Ovary (tissue), 9 donors: ENCODE measurements around the gene FURIN. TPM values are rescaled to one million over a fixed set of nuclear protein-coding genes. Genes with fewer than 3 reads are reported as not detected.
"Not testable (repeated sequence)": the region's sequence is repeated elsewhere in the genome, so short reads cannot be mapped to it uniquely, and the experiment has no call there.

Source experiments
- DNase-seq, 5 donors: peaks; one replicate each; pipeline ENCODE4 v3.0.0-alpha.2; 2019 to 2020
- H3K27ac ChIP-seq, 2 donors: fragments of 200-600 bp; one replicate each; pipeline versions ENCODE4 v1.5.1 to v1.8.0; 2019 to 2022
- H3K27me3 ChIP-seq: fragments of 200-600 bp; one replicate; pipeline ENCODE4 v1.8.0; 2022
- H3K36me3 ChIP-seq: fragments of 200-600 bp; sonication (generic); one replicate; pipeline ENCODE4 v1.5.1; 2019
- H3K4me1 ChIP-seq: one replicate; pipeline ENCODE4 v1.8.1; 2013; ENCODE audit warnings: mild to moderate bottlenecking, moderate library complexity; ENCODE audit not compliant: insufficient read depth
- H3K4me3 ChIP-seq: fragments of 200-600 bp; sonication (generic); one replicate; pipeline ENCODE4 v1.5.1; 2017
- H3K9me3 ChIP-seq, 2 donors: fragments of 200-600 bp in 1 of 2; sonication (generic) in 1 of 2; one replicate each; pipeline versions ENCODE4 v1.5.1 to v1.8.1; 2013 to 2019; ENCODE audit warnings: mild to moderate bottlenecking in 1 of 2, moderate library complexity in 1 of 2
- CTCF ChIP-seq, 3 donors: fragments of 450-650 bp in 2 of 3; fragments of 200-600 bp in 1 of 3; IDR thresholded peaks; one replicate each; pipeline versions ENCODE4 v1.5.1 to v1.8.0; 2016 to 2022; ENCODE audit warnings: antibody characterized with exemption in 3 of 3, mild to moderate bottlenecking in 1 of 3
- EP300 ChIP-seq: sonication (generic); formaldehyde crosslinking; IDR thresholded peaks from one replicate; pipeline ENCODE4 v1.6.1; 2017; ENCODE audit warnings: antibody characterized with exemption
- POLR2A ChIP-seq: fragments of 450-650 bp; IDR thresholded peaks from one replicate; pipeline ENCODE4 v1.6.1; 2017; ENCODE audit warnings: antibody characterized with exemption, mild to moderate bottlenecking, moderate library complexity
- WGBS, 3 donors: extraction: QIAGEN DNeasy Blood & Tissue Kit in 1 of 3; methylation state at CpG; one replicate each; pipeline versions ENCODE4 v1.1.5 to v1.1.7; 2013 to 2017; 5-methylcytosine and 5-hydroxymethylcytosine counted together
- intact Hi-C, 4 donors: fragments of 100-400 bp; cut with DNase I; formaldehyde crosslinking; loops; one replicate each; pipeline versions ENCODE4 v1.11.0 to v1.15.1; 2022 to 2023
- polyA plus RNA-seq, 2 donors: library from polyadenylated mRNA; stranded (reverse); fragments of 200-250 nt in 1 of 2; fragments of 350-450 nt in 1 of 2; fragmentation: Illumina TruSeq in 1 of 2; extraction: RNeasy Lipid Tissue Mini Kit (QIAGEN cat#74804) in 1 of 2; gene quantifications; one replicate each; pipeline ENCODE4 v1.2.3, GENCODE V29; 2013 to 2014
- total RNA-seq, 7 donors: library from RNA; depleted of rRNA in 2 of 7; stranded (reverse); fragments of >200 nt in 2 of 7; fragmentation: NEBNext Ultra II Directional in 3 of 7; extraction: Animal tissue kit (Norgen Biotek cat#: 25700) in 3 of 7; gene quantifications; one replicate each; pipeline versions ENCODE4 v1.1.0 to v1.2.4, GENCODE V29; 2016 to 2023
- donor health status: DM: no; HTN: no; CAD: no; lungs with moderate emphysema.
- donor health status: DM: no; HTN: no; CAD: no.
- donor health status: Bipolar disorder and iron deficiency.
- donor health status: DM: yes; HTN: yes; CAD: no.
- donor health status: DM: no; HTN: no; CAD: no.
- donor health status: DM: yes; HTN: yes; CAD: no.

Gene FURIN
- total and polyA plus RNA-seq, 9 donors: 6.2 to 38.6 (median 33.7) TPM

GRCh38 chr15:90872486-90873184 lies 4.2 kb downstream of the FURIN start:
- H3K27ac ChIP-seq: peak overlapping the region; percentile 88 to 97
- 43 to 46% (median 46%) methylated on average over 12 of the region's 12 CpGs for WGBS, 3 donors
- intact Hi-C loops: loop anchor here in 1 of 4 donors (10.0 kb wide), 1 partner anchor 158 kb away; the partner anchor contains the start of gene BLM
- no peaks in the 10 kb centered on the region for H3K9me3 ChIP-seq
- H3K4me1 ChIP-seq: peaks cover 15% of the 10 kb centered on the region
- no peaks in the 10 kb centered on the region for H3K27me3 ChIP-seq
- no peak for TF ChIP-seq CTCF (IDR thresholded peaks at IDR 0.05)
- TF ChIP-seq EP300: no peak
- TF ChIP-seq POLR2A: no peak
- peak in 2 of 5 donors; percentile 32 to 34 for DNase-seq
- peak overlapping the region; percentile 94 for H3K4me3 ChIP-seq
- no peaks in the 10 kb centered on the region for H3K36me3 ChIP-seq

GRCh38 chr15:90873488-90873997 lies 5.2 kb downstream of the FURIN start:
- peak overlapping the region in 1 of 2 donors; percentile 19 for H3K27ac ChIP-seq
- H3K9me3 ChIP-seq: no peaks in the 10 kb centered on the region
- 79 to 90% (median 88%) methylated on average over 6 of the region's 6 CpGs for WGBS, 3 donors
- no peak for DNase-seq
- peaks cover 15% of the 10 kb centered on the region for H3K4me1 ChIP-seq
- intact Hi-C loops: loop anchor here in 1 of 4 donors (10.0 kb wide), 1 partner anchor 159 kb away; the partner anchor contains the start of gene BLM
- H3K27me3 ChIP-seq: no peaks in the 10 kb centered on the region
- no peak overlapping the region for H3K4me3 ChIP-seq
- no peaks in the 10 kb centered on the region for H3K36me3 ChIP-seq
- no peak for TF ChIP-seq EP300
- TF ChIP-seq POLR2A: no peak
- TF ChIP-seq CTCF (IDR thresholded peaks at IDR 0.05): no peak

- no peak for TF ChIP-seq CTCF (IDR thresholded peaks at IDR 0.05)
- no peak for TF ChIP-seq POLR2A
- H3K4me1 ChIP-seq: peaks cover 15% of the 10 kb centered on the region
- peak in 2 of 5 donors; percentile 26 to 30 for DNase-seq
- H3K27ac ChIP-seq: peak overlapping the region in 1 of 2 donors; percentile 19
- H3K27me3 ChIP-seq: no peaks in the 10 kb centered on the region
- H3K4me3 ChIP-seq: no peak overlapping the region
- 71 to 81% (median 76%) methylated on average over 15 of the region's 15 CpGs for WGBS, 3 donors
- H3K36me3 ChIP-seq: no peaks in the 10 kb centered on the region
- no peaks in the 10 kb centered on the region for H3K9me3 ChIP-seq
- intact Hi-C loops: loop anchor here in 1 of 4 donors (10.0 kb wide), 1 partner anchor 159 kb away; the partner anchor contains the start of gene BLM
These were observed 5.7 kb downstream of the FURIN start for GRCh38 chr15:90873998-90874605.

- 91 to 93% (median 91%) methylated on average over 9 of the region's 9 CpGs for WGBS, 3 donors
- intact Hi-C loops: loop anchor here in 1 of 4 donors (10.0 kb wide), 1 partner anchor 160 kb away; the partner anchor contains the start of gene BLM
These were observed 6.6 kb downstream of the FURIN start for GRCh38 chr15:90874986-90875385.

More at GRCh38 chr15:90874986-90875385, 6.6 kb downstream of the FURIN start:
- H3K9me3 ChIP-seq, DNase-seq, H3K4me3 ChIP-seq, H3K36me3 ChIP-seq, H3K27me3 ChIP-seq, H3K27ac ChIP-seq: not testable (repeated sequence)
- H3K4me1 ChIP-seq: peaks cover 12% of the 10 kb centered on the region
